HG03354 (cell line): ENCODE results near the gene IGFBP5.

Source experiments
- ATAC-seq: cut with Tn5 transposase; IDR thresholded peaks from one replicate; pipeline ENCODE4 v1.9.1; 2021; ENCODE audit warnings: mild to moderate bottlenecking; ENCODE audit not compliant: unreplicated experiment, poor library complexity, severe bottlenecking

Gene IGFBP5, protein sequence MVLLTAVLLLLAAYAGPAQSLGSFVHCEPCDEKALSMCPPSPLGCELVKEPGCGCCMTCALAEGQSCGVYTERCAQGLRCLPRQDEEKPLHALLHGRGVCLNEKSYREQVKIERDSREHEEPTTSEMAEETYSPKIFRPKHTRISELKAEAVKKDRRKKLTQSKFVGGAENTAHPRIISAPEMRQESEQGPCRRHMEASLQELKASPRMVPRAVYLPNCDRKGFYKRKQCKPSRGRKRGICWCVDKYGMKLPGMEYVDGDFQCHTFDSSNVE

DNA sequence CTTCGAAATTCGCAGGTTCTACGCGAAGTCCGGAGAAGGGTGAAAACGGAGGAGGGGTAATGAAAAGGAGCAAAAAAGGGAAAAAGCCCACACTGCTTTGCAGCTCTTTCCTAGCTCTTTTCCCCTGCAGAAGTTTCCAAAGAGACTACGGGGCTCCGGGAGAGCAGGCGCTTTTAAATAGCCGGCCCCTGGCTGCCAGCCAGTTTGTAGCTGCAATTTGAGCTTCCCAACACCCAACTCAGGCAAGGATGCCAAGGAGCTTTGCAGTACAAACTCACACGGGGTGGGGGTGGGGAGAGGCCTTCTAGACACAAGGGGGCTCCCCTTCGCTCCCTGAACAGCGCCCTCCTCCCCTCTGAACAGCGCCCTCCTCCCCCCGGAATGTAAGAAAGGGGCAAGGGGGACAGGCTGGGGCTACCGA lies at the start of gene IGFBP5:
Gene IGFBP5, minus strand, starts transcription at position 149 of the 421 bp plus-strand sequence. CDS start 774 bp downstream, outside the sequence.
- ATAC-seq: no peak

DNA sequence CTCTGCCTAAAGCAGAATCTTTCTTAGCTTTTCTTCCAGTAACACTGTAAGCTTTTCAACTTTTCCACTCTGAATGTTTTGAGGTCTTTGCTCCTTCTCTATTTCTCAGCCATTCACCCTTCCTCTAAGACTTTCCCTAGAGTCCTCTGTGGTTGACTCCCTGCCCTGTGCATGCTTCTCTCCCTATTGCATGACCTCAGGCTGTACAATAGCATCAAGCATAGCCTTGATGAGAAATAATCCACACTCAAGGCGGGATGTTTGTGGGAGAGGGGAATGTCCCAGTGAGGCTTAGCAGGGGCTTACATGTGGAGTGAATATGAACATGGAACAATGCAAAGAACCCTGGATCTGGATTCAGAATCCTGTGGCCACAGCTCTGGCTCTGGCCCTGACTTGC lies 48.4 kb upstream of the IGFBP5 start:
- no peak for ATAC-seq

DNA sequence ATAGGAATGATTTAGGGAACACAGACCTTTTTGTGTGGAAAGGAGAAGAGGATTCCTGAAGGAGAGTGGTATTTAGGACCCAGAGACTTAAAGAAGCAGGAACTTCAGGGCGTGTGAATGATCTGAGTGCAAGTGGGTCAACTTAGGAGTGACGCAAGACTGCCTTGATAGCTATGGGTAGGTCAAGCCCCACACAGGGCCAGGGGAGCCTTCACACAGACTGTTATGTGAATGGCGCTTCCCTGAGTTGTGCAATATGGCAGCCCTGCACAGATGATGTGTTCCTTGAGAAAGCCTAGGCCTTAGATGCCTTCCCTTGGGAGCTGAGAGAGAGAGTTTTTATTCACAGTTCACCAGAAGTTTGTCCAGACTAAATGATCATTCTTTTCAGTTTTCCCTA lies 47.1 kb upstream of the IGFBP5 start:
- no peak for ATAC-seq

DNA sequence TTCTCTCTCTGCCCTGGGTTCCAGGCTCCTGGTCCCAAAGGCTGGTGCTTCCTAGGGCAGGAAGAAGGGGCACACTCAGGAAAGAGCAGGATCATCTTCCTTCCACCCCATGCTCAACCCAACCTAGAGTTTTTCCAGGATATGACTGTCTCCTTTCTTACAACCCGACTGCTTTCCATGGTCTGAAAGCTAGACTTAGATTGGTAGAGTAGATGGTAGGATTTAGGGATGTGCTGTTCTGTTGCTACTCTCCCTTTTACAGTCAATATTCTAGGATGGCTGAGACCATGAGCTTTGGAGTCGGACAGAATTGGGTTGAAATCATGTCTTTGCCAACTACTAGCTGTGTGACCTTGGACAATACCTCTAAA lies 45.9 kb upstream of the IGFBP5 start:
- ATAC-seq: no peak

DNA sequence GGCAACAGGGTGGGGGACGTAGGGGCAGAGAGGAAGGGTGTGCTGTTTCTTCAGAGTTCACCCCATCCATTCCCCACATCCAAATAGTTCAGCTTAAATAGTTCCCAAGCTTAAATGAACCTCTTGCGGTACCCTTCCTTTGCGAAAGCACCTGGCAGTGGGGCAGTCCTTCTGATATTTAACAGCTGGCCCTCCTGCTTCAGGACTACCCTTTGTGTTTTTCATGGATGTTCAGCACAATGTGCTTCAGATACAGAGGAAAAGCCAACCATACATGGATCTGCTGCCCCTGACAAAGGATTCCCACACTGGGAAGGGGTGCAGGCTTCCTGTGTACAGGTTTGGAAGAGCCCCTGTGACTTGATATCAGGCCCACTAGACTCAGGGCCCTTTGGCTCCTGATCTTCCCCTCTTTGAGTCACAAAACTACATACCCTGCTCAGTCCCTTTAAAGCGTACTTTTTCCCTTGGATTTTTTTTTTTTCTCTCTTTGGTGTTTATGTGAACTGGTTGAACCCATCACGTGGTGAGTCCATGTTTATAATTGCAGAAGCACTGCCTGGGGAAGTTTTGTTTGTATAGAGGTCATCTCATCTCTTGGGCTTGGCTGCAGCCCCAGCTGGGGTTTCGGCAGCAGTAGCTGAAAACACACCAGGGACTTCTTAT lies 45.3 kb upstream of the IGFBP5 start:
- no peak for ATAC-seq

DNA sequence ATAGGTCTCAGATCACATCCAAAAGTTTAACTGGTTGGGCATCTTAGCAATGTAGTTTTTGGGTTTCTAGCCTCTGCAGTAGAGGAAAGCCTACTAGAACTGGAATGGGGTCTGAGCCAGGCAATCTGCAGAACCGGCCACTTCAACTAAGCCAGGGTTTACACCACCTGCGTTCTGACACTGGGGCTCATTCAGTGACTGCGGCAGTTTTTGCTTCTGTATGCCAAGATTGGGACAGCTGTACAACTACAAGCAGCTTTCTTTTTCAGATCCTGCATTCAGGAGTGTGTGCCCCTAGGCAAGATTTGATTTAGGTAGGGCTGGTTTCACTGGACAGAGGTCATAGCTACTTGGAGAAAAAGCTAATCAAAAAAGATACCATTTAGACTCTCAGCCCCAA lies 43.7 kb upstream of the IGFBP5 start:
- no peak for ATAC-seq

DNA sequence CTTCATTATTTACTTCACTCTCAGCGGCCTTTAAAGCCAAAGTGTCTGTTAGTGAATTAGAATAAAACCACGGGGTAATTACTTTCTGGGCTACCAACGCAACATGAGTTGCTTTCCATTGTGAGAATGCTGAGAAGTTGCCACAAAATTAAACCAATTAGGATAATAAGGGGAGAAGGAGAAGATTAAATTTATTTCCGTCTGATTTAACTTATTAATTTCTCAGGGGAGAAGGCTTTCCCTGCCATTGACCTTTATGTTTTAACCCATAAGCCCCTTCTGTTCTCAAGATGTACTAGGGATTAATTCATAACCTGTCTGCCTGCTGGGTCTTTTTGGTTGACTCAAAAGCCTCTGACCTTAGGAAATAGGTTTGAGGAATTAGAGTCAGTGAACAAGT lies 42.3 kb upstream of the IGFBP5 start:
- ATAC-seq: no peak

DNA sequence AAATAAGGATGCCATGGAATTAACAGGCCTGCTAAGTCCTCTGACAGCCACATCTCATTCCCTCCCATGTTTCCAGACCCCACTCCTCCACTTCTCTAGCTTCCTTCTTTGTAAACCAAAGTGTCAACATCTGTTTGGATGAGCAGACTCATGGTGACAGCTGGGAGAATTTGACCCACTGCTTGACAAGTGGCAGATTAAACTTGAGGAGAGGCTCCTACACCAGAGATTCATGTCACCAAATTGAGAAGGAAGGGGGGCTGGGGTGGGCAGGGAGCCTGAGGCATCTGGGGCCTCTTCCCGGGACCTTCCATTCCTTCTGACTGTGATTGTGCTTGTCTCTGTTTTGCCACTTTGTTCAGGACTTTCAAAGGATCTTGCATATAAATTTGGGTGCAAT lies 41.0 kb upstream of the IGFBP5 start:
- ATAC-seq: no peak

DNA sequence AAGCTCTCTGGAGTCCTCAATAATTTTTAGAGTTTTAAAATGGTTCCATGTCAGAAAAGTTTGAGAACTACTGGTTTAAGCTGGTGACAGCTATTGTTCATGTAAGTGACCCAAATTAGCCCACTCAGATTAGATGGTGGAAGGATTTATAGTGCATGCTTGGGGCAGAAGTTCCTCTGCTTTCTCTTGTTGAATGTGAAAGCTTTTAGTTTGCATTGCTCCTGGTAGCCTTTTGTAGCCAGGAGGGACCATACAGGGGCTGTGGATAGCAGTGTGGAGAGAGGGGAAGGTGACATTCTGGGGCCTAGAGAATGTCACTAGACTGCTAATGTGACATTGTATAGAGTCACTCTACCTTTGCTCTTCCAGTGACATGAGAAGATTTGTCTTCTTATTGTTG lies 40.3 kb upstream of the IGFBP5 start:
- no peak for ATAC-seq

DNA sequence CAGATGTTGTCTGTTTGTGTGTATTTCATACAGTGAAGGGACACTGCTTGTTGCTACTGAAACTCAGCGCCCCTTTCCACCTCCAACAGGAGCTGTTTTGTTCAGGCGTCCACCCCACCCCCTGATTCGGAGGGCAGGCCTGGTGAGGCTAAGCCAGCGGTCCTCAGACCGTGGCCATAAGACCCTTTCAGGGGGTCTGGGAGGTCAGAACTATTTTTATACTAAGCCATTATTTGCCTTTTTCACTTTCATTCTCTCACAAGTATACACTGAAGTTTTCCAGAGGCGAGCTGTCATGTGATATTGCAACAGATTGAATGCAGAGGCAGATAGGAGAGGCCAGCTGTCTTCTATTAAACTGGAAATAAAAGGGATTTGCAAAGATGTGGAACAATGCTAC lies 39.7 kb upstream of the IGFBP5 start:
- ATAC-seq: no peak

DNA sequence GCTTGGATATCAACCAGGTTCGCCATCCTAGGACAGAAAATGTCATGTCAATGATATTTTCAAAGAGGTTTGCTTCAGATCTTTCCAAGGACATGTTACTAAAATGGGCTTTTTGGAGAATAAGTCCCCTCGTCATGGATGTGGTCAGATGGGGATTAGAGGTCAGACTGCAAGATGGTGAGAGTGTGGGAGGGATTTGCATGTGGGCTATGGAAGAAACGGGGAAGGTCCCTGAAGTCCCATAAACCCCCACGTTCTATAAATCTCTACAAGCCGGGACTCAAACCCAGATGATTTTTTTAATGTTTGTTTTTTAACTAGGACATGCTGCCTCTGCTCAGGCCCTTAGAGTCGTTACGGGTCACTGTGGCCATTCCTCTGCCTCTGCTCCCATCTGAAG lies 37.7 kb upstream of the IGFBP5 start:
- no peak for ATAC-seq

DNA sequence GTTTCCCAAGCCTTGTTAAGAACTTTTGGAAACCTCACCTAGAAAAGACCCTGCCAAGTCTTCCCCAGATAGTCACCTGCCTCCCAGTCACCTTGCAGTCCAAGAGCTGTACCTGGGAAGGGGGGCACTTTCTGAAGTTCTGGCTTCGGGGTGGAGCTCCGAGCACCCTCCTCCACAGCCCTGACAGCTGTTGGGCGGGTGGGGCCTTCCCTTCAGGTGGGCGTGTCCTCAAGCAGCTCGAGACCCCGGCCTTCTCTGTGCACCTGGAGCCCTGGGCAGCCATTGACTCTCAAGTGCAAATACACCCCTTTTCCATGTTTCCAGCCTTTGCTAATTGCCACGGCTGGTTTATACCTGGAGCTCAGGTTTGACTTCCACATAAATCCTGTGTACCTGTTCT lies 37.0 kb upstream of the IGFBP5 start:
- ATAC-seq: no peak

DNA sequence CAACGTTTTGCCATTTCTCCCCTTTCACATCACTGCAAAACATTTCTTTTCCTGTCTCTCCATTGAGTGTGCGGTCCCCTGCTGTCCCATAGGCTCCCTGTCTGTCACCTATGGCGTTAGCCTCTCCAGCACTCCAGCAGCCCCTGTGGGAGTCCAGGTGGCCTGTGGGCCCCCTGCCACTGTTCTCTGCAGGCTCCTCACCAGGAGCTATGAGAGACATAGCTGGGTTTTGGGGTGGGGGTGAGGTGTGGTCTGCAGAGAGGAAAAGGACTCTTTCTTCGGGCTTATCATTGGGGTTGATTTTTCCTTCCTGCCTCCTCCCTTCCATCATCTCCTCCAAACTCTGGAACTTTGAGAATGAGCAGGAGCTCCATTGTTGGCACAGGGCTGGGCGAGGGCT lies 36.1 kb upstream of the IGFBP5 start:
- ATAC-seq: no peak

DNA sequence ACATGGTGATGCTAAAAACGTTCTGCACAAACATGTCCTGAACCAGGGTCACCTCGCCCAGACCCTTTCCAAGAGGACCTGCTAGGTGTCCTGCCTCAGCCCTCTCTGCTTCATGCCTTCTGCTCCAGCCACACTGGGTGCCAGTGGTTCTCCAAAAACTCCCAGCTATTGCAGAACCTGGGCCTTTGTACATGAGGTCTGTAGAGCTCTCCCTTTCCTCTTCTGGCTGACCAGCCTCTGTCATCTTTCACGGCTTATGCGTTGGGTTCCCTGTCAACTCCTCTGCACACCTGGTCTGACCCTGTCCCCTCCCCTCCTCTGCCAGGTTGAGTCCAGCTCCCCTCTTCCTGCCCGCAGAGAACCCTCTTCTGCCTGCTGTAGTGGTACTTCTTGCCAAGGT lies 35.5 kb upstream of the IGFBP5 start:
- ATAC-seq: no peak

DNA sequence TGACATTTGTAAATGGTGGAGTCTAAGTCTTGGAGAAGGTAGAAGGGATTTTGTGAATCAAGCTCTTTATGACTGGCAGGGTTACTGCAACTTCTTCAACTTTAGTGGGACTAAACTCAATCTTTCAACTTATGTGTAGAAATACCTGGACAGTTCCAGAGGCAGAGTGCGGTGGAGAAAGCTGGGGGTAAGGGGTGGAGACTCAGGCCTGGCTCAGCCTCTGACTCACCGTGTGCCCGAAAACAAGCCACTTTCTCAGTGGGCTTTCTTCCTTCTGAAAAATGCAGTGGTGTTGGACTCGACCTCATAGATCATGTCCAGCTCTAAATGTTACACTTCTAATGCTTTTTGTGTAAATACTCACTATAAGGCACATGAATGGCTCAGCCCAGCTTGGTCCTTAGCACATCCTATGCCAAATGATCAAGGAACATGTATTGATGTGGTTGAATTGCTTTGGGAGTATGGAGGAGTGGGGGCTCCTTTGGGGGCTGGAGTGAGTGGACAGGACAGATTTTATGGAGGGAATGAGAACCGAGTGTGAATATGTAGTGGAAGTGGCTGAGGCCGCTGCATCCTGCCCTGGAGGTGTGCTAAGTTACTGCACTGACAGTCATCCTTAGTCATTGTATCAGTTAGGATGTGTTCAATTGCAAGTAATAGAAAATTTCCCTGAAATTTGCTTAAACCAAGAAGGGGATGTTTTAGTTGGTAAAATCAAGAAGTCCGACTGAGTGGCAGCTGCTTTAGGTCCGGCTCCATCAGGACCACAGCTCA lies 32.2 kb upstream of the IGFBP5 start:
- ATAC-seq: no peak

DNA sequence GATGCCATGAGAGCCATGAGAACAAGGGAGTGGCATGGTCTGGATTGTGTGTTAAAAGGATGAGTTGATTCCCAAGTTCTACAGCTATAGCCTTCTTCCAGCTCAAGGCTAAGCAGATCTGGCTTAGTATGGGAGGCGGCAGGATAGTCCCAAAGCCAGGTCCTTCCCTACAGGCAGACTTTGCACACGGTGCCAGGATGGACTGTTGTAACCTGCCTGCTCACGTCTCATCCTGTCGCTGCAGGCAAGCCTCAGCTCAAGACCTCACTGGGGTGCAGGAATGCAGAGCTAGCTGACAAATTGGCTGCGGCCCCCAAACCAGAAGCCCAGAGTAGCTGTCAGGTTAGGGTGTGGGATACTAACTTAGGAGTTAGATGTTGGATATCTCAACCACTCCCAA lies 28.8 kb upstream of the IGFBP5 start:
- no peak for ATAC-seq

DNA sequence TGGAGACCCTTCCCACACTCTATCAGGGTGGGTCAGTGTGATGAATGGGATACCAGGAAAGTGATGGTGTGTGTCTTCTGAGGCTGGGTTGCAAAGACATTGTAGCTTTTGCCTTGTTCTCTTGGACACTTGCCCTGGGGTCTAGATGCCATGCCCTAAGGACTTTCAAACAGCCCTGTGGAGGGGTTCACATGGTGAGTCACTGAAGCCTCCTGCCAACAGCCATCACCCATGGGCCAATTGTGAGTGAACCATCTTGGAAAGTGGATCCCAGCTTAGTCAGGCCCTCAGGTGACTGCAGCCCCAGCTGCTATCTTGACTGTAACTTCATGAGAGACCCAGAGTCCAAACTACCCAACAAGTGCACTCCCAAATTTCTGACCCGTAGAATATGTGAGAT lies 25.8 kb upstream of the IGFBP5 start:
- ATAC-seq: no peak

DNA sequence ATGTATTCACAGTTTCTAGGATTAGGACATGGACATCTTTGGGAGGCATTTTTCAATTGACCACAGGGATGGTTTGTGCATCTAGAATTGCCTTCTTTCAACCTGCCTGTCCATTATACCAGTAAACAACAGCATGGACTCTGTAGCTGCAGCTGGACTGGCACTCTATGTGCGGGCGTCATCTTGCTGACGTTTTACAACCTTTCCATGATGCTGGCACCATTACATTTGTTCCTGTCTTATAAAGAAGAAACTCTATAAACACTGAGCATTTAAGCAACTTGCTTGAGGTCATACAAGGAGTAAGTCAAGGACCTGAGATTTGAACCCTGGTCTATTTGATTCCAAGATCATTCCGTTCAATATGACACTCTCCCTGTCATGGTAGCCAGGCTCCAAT lies 25.4 kb upstream of the IGFBP5 start:
- no peak for ATAC-seq

DNA sequence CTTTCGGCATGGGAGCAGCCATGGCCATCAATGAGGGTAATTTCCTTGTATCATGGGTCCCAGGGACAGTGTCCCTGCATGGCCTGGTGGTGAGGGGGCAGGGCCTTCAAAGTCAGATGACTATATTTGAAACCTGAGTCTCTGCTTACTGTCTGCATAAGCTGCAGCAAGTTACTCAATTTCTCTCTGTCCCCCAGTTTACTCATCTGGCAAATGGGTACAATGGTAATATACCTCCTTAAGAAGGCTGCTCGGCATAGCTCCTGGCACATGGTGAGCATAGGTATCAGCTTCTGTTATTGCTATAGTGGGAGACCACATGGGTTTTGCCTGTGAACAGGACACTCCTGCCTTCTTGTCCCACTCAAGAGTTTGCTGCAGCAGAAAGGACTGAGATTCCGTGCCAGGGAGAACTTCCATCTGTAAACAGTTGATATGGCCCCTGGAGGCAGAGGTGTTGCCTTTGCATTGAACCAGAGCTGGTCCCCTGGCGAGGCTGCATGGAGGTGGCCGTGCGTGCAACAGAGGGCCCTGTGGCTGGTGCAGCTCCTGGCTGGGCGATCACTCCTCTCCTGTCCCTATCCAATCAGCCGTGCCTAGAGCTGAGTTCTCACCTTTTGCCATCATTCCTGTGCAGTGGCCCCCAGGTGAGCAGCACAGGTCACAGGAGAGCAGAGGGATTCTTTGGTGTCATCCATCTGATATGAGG lies 22.7 kb upstream of the IGFBP5 start:
- no peak for ATAC-seq

DNA sequence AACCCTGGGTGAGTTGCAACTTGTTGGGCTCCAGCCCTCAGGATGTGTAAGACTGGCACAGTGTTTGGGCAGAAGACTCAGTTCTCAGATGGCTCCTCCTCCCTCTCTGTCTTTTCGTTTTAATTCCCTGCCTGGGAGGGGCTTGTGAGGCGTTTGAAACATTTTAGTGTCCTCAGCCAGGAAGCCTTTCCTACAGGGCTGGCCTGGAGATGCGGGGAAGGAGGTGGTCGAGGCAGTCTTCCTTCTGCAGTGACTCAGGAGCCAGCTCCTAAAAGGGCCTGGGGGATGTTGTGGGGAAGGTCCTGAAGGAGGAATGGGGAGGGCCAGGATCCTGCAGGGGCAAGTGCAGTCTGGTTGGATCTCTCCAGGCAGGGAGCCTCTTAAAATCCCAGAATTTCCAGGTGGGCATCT lies 22.1 kb upstream of the IGFBP5 start:
- no peak for ATAC-seq
